GM19351 (cell line): ENCODE measurements around the gene GPC3.
A peak's percentile ranks its signal among the peaks of the same experiment; 100 is the strongest.

Experiments
- ATAC-seq: cut with Tn5 transposase; IDR thresholded peaks from one replicate; pipeline ENCODE4 v1.9.1; 2021; ENCODE audit warnings: mild to moderate bottlenecking, moderate library complexity; ENCODE audit not compliant: unreplicated experiment

Gene GPC3

GRCh38 chrX:133852401-133852800, 133.0 kb downstream of the GPC3 start:
- no peak for ATAC-seq

- ATAC-seq: no peak
Observed at GRCh38 chrX:133850399-133850798, 135.0 kb downstream of the GPC3 start.

GRCh38 chrX:133849676-133850075, 135.7 kb downstream of the GPC3 start:
- ATAC-seq: no peak

- peak; percentile 77 for ATAC-seq
Observed at GRCh38 chrX:133847340-133847994, 137.9 kb downstream of the GPC3 start.

- ATAC-seq: no peak
Observed at GRCh38 chrX:133846311-133846710, 139.1 kb downstream of the GPC3 start.

GRCh38 chrX:133840415-133840814, 145.0 kb downstream of the GPC3 start:
- ATAC-seq: no peak

GRCh38 chrX:133838761-133839676, 146.4 kb downstream of the GPC3 start:
- ATAC-seq: no peak

GRCh38 chrX:133837091-133837490, 148.3 kb downstream of the GPC3 start:
- no peak for ATAC-seq

- ATAC-seq: no peak
Observed at GRCh38 chrX:133836561-133836960, 148.8 kb downstream of the GPC3 start.

- no peak for ATAC-seq
Observed at GRCh38 chrX:133834771-133835170, 150.6 kb downstream of the GPC3 start.

- no peak for ATAC-seq
Observed at GRCh38 chrX:133819546-133819945, 165.8 kb downstream of the GPC3 start.

- no peak for ATAC-seq
Observed at GRCh38 chrX:133818019-133818418, 167.4 kb downstream of the GPC3 start.

GRCh38 chrX:133815496-133815895, 169.9 kb downstream of the GPC3 start:
- ATAC-seq: no peak

GRCh38 chrX:133813971-133814370, 171.4 kb downstream of the GPC3 start:
- no peak for ATAC-seq

GRCh38 chrX:133812402-133812801, 173.0 kb downstream of the GPC3 start:
- no peak for ATAC-seq

- no peak for ATAC-seq
Observed at GRCh38 chrX:133810925-133811324, 174.5 kb downstream of the GPC3 start.

GRCh38 chrX:133804072-133804471, 181.3 kb downstream of the GPC3 start:
- no peak for ATAC-seq

- ATAC-seq: no peak
Observed at GRCh38 chrX:133796282-133796681, 189.1 kb downstream of the GPC3 start.

- ATAC-seq: no peak
Observed at GRCh38 chrX:133794126-133794525, 191.3 kb downstream of the GPC3 start.

- ATAC-seq: no peak
Observed at GRCh38 chrX:133793626-133794025, 191.8 kb downstream of the GPC3 start.

GRCh38 chrX:133792198-133792953, 193.0 kb downstream of the GPC3 start:
- peak; percentile 86 for ATAC-seq
